ENCODE measurements around the gene RTL10. TPM values are rescaled to one million over a fixed set of nuclear protein-coding genes. Genes with fewer than 3 reads are reported as not detected.

RTL10 gene
- total RNA-seq, 1 donor from 2014 or later, result 10.9 TPM

DNA sequence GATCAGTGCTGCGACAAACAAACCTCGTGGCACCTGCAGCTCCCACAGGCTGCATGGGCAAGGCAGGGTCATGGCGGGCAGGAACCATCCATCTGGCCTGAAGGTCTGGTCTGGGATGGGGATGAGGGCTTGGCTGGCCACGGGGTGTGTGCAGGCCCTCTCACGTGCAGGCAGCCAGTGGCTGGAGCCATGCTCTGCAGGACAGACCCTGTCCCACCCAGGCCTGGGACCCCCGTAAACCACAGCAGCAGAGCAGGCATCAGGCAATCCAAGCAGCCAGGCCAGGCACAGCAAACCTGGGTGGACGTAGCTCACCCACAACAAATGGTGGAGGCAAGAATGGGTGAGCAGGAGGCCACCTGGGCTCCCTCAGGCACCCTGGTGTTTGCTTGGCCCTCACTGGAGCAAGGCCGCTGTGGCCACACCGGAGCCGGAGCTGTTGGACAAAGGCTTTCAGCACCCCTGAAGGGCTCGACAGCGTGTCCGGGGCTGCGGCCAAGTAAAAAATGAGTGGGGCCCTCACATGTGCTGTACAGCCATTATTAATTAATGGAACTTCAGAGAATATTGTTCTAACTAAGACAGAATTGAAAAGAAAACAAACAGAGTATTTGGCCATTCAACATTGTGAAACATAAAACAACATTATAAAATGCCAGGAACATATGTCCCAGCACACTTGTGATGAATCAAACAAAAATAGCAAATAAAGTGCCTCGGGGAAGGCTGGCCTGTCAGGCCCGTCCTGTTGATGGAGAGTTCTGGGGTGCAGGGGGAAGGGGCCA, 24.0 kb upstream of the RTL10 start:
- Histone ChIP-seq H3K36me3 (ENCODE audit: control insufficient read depth, insufficient read depth, low read length) (no peaks in the 10 kb centered on the region), H3K27me3 (ENCODE audit: control insufficient read depth, insufficient read depth, low read length) (no peaks in the 10 kb centered on the region), H3K4me3 (ENCODE audit: low read depth, low read length) (no peak overlapping the region)
- no peak for TF ChIP-seq CTCF (IDR thresholded peaks at IDR 0.05; ENCODE audit: insufficient read depth, low read length, poor library complexity, severe bottlenecking)
- DNase-seq (ENCODE audit: low read depth), result no peak

- no peak for DNase-seq (ENCODE audit: low read depth)
Observed at GRCh38 chr22:19877626-19878339, 23.1 kb upstream of the RTL10 start.

DNA sequence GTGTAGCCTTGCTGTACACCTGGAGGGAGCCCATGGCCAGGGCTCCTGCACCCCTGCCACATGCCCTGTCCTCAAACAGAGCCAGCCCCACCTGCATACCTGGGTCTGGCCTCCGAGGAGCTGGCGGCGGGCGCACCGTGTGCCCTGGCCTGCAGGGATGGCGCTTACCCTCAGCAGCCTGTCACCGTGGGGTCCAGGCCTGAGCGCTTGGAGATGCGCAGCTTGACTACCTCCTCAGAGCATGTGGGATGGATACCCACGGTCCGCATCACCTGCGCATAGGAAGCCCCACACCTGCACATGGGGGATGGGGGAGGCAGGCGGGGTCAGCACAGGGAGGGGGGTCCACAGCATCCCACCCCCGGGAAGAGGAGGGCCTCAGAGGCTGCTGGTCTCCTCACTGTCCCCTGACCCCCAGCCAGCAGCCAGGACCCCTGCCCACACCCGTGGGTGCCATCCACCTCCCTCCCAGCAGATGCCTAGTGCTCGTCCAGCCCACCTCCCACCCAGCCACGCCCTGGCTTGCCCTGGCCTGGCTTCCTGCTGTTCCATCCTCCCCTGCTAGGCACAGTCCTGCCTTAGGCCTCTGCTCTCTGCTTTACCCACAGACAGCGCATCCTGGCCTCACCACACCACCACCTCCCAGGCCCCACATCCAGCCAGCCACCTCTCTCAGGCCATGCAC, 22.4 kb upstream of the RTL10 start:
- no peaks in the 10 kb centered on the region for H3K27me3 ChIP-seq (ENCODE audit: control insufficient read depth, insufficient read depth, low read length)
- TF ChIP-seq CTCF (IDR thresholded peaks at IDR 0.05; ENCODE audit: insufficient read depth, low read length, poor library complexity, severe bottlenecking), result no peak
- H3K36me3 ChIP-seq (ENCODE audit: control insufficient read depth, insufficient read depth, low read length), result no peaks in the 10 kb centered on the region
- H3K4me3 ChIP-seq (ENCODE audit: low read depth, low read length), result no peak overlapping the region
- no peak for DNase-seq (ENCODE audit: low read depth)

More at GRCh38 chr22:19877626-19878339, 23.1 kb upstream of the RTL10 start:
- H3K36me3 ChIP-seq (ENCODE audit: control insufficient read depth, insufficient read depth, low read length), result no peaks in the 10 kb centered on the region
- H3K27me3 ChIP-seq (ENCODE audit: control insufficient read depth, insufficient read depth, low read length), result no peaks in the 10 kb centered on the region
- H3K4me3 ChIP-seq (ENCODE audit: low read depth, low read length), result no peak overlapping the region
- no peak for TF ChIP-seq CTCF (IDR thresholded peaks at IDR 0.05; ENCODE audit: insufficient read depth, low read length, poor library complexity, severe bottlenecking)

GRCh38 chr22:19876314-19876940, 21.8 kb upstream of the RTL10 start:
- Histone ChIP-seq H3K36me3 (ENCODE audit: control insufficient read depth, insufficient read depth, low read length) (no peaks in the 10 kb centered on the region), H3K27me3 (ENCODE audit: control insufficient read depth, insufficient read depth, low read length) (no peaks in the 10 kb centered on the region), H3K4me3 (ENCODE audit: low read depth, low read length) (no peak overlapping the region)
- TF ChIP-seq CTCF (IDR thresholded peaks at IDR 0.05; ENCODE audit: insufficient read depth, low read length, poor library complexity, severe bottlenecking), result no peak
- DNase-seq (ENCODE audit: low read depth), result no peak

- TF ChIP-seq CTCF (IDR thresholded peaks at IDR 0.05; ENCODE audit: insufficient read depth, low read length, poor library complexity, severe bottlenecking), result no peak
- Histone ChIP-seq H3K27me3 (ENCODE audit: control insufficient read depth, insufficient read depth, low read length) (no peaks in the 10 kb centered on the region), H3K36me3 (ENCODE audit: control insufficient read depth, insufficient read depth, low read length) (no peaks in the 10 kb centered on the region), H3K4me3 (ENCODE audit: low read depth, low read length) (no peak overlapping the region)
- DNase-seq (ENCODE audit: low read depth), result no peak
Observed at GRCh38 chr22:19875531-19876313, 21.0 kb upstream of the RTL10 start.

Data from kidney epithelial cell (primary cell).